ENCODE measurements around the gene TMEM245. TPM values are rescaled to one million over a fixed set of nuclear protein-coding genes. Genes with fewer than 3 reads are reported as not detected.

Gene TMEM245
- total RNA-seq, 2 experiments from 2014 or later = 23.3 to 26.7 TPM

DNA sequence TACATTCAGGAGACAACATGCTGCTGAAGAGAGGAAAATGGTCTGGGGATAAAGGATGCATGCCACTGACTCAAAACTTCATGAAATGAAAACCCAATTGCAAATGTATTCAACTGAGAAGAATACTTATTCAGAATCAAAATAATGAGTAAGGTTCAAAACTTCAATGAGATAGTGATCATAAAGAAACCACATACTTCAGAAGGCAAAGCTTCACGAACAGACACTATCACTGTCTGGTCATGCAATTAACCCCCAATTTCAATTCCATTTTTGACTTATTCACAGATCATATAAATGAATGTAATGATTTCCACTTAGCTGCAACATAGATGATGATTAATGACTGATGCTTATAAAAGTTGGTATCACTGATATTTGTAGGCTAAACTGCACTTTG, 73.4 kb downstream of the TMEM245 start:
- Mint-ChIP-seq H3K36me3 (ENCODE audit: low read depth) (peaks cover 56% of the 10 kb centered on the region), H3K27me3 (no peaks in the 10 kb centered on the region), H3K27ac (no peak overlapping the region), H3K4me1 (ENCODE audit: low read depth) (peaks cover 6% of the 10 kb centered on the region), H3K4me3 (no peak overlapping the region), H3K9me3 (peaks cover 3% of the 10 kb centered on the region)
- DNase-seq = no peak
- ChIA-PET CTCF (no interaction called here), POLR2A (interaction anchor here (1.2 kb wide), 1 partner anchor 33 kb away, joined by 3 read pairs; the partner anchor contains the start of gene CTNNAL1)
- ATAC-seq = no peak
- intact Hi-C loops (cut with micrococcal nuclease) = no loop called here
- TF ChIP-seq, protein P1, sequence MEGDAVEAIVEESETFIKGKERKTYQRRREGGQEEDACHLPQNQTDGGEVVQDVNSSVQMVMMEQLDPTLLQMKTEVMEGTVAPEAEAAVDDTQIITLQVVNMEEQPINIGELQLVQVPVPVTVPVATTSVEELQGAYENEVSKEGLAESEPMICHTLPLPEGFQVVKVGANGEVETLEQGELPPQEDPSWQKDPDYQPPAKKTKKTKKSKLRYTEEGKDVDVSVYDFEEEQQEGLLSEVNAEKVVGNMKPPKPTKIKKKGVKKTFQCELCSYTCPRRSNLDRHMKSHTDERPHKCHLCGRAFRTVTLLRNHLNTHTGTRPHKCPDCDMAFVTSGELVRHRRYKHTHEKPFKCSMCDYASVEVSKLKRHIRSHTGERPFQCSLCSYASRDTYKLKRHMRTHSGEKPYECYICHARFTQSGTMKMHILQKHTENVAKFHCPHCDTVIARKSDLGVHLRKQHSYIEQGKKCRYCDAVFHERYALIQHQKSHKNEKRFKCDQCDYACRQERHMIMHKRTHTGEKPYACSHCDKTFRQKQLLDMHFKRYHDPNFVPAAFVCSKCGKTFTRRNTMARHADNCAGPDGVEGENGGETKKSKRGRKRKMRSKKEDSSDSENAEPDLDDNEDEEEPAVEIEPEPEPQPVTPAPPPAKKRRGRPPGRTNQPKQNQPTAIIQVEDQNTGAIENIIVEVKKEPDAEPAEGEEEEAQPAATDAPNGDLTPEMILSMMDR (IDR thresholded peaks at IDR 0.05) = no peak

DNA sequence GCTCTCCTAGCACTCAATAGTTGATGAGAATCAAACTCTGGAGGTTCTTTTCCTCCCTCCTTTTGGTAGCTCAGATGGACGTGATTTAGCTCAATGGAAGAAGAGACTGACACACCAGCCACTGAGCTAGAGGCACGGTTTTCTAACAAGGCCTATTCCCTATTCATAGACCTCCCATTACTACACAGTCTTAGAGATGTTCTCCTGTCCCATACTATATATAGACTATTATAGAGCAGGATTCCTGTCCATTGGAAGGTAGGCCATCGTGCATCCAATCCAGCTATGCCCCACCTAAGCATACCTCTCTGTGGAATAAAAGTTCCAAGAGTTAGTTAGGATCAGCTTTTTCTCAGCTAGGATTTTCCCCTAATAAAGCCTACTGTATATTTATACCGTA, 76.2 kb downstream of the TMEM245 start:
- Mint-ChIP-seq H3K27me3 (no peaks in the 10 kb centered on the region), H3K36me3 (ENCODE audit: low read depth) (peaks cover 54% of the 10 kb centered on the region), H3K27ac (no peak overlapping the region), H3K4me3 (no peak overlapping the region), H3K9me3 (peaks cover 3% of the 10 kb centered on the region), H3K4me1 (ENCODE audit: low read depth) (peaks cover 6% of the 10 kb centered on the region)
- POLR2A ChIA-PET = no interaction called here
- CTCF ChIA-PET = interaction anchor here (1.4 kb wide), 1 partner anchor 20 kb away, joined by 4 read pairs; no protein-coding TSS in a partner anchor
- intact Hi-C loops (cut with micrococcal nuclease) = no loop called here
- ATAC-seq (no peak), DNase-seq (no peak)
- TF ChIP-seq, protein P1 (IDR thresholded peaks at IDR 0.05) = no peak

DNA sequence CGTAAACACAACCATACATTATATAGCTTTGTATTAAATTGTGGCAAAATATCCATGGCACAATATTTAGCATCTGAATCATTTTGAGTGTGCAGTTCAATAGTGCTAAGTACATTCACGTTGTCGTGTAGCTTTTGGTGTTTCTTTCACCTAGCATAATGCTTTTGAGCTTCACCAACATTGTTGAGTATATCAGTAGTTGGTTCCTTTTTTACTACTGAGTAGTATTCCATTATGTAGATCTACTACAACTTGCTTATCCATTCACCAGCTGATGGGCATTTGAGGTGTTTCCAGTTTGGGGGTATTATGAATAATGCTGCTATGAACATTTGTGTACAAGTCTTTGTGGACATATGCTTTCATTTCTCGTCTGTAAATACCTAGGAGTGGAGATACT, 79.2 kb downstream of the TMEM245 start:
- Mint-ChIP-seq H3K4me3 (no peak overlapping the region), H3K36me3 (ENCODE audit: low read depth) (peaks cover 51% of the 10 kb centered on the region), H3K27me3 (no peaks in the 10 kb centered on the region), H3K9me3 (peaks cover 3% of the 10 kb centered on the region), H3K27ac (no peak overlapping the region), H3K4me1 (ENCODE audit: low read depth) (no peaks in the 10 kb centered on the region)
- ChIA-PET CTCF (interaction anchor here (1.0 kb wide), 1 partner anchor 22 kb away, joined by 3 read pairs; no protein-coding TSS in a partner anchor), POLR2A (no interaction called here)
- ATAC-seq (no peak), DNase-seq (no peak)
- TF ChIP-seq, protein P1 (IDR thresholded peaks at IDR 0.05) = no peak
- intact Hi-C loops (cut with micrococcal nuclease) = no loop called here

DNA sequence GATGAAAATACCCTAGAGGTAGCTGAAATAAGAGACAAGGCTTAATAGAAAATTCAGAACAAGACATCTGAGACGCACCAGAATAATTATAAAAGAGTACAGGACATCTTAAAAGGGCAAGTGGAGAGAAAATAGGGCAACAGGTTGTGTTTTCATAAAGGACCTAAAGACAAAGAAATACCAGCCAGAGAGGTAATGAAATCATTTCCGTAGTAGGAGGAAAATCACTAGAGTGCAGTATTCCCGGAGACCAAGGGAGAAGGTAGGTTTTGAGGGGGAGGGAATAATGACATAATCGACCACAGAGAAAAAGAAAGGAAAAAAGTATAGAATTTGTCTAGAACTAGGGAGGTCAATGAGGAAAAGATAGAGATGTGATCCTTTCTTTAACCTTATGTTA, 80.2 kb downstream of the TMEM245 start:
- intact Hi-C loops (cut with micrococcal nuclease) = no loop called here
- Mint-ChIP-seq H3K4me3 (no peak overlapping the region), H3K36me3 (ENCODE audit: low read depth) (peaks cover 47% of the 10 kb centered on the region), H3K4me1 (ENCODE audit: low read depth) (no peaks in the 10 kb centered on the region), H3K27me3 (no peaks in the 10 kb centered on the region), H3K9me3 (peaks cover 3% of the 10 kb centered on the region), H3K27ac (no peak overlapping the region)
- POLR2A ChIA-PET = interaction anchor here (0.6 to 1.1 kb wide), 2 partner anchors 20 to 229 kb away, joined by 3 to 4 read pairs; no protein-coding TSS in a partner anchor
- TF ChIP-seq, protein P1 (IDR thresholded peaks at IDR 0.05) = no peak
- DNase-seq = no peak
- ATAC-seq = no peak
- CTCF ChIA-PET = interaction anchor here (1.0 kb wide), 1 partner anchor 8 kb away, joined by 3 read pairs; no protein-coding TSS in a partner anchor

DNA sequence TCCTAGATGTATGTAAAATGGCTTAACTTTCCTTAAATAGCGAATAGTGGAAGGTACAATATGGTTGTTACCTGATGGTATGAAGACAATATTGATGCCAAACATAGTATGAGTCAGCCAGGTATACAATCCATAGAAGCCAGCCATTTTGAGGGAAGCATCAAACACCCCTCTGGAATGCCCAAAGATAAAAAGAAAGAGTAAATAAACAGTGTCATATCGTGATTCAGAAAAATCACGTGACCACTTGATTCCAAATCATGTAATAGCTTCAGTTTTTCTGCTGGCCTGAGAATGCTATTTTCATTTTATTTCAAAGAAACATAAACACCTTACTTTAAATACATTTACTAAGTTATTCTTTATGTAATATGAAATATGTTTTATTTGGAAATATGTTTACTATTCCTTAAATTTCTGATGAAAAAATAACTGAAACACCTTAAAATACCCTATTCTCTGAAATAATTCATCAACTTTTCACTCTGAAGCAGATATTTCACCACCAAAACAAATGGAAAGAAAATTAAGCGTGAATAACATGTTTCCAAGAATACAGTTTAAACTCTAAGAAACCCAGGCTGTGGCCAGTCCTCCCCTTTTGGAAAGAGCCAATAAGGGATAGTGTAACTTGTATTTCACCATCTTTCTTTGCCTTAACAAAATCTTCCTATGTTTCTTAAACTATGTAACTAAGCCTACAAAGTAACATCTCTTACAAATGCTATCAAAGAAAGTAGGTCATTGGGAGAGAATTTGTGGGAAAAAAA, 81.6 kb downstream of the TMEM245 start:
- ATAC-seq = no peak
- H3K4me3 Mint-ChIP-seq = no peak overlapping the region

More for the DNA sequence above, 81.6 kb downstream of the TMEM245 start:
- no peak for DNase-seq
- TF ChIP-seq, protein P1 (IDR thresholded peaks at IDR 0.05) = no peak
- no peaks in the 10 kb centered on the region for H3K27me3 Mint-ChIP-seq
- CTCF ChIA-PET = no interaction called here
- POLR2A ChIA-PET = no interaction called here
- H3K4me1 Mint-ChIP-seq (ENCODE audit: low read depth) = no peaks in the 10 kb centered on the region
- peaks cover 3% of the 10 kb centered on the region for H3K9me3 Mint-ChIP-seq
- H3K36me3 Mint-ChIP-seq (ENCODE audit: low read depth) = peaks cover 47% of the 10 kb centered on the region
- H3K27ac Mint-ChIP-seq = peak overlapping the region; percentile 18
- intact Hi-C loops (cut with micrococcal nuclease) = no loop called here
